ENCODE measurements around the gene SLC44A5.

Gene SLC44A5

GRCh38 chr1:75630004-75630594 is 19.2 kb upstream of the SLC44A5 start:
- H3K27ac ChIP-seq = no peak overlapping the region
- no peak for DNase-seq (ENCODE audit: low read depth, low spot score)
- H3K4me3 ChIP-seq = 0 out of 2 replicates have a peak overlapping the region, but pooled peaks have one; percentile 7
- no peaks in the 10 kb centered on the region for H3K36me3 ChIP-seq (ENCODE audit: insufficient read depth, low read length)
- TF ChIP-seq FOXP2 (optimal IDR thresholded peaks at IDR 0.05; ENCODE audit: control extremely low read depth, extremely low read length, insufficient read depth) (no peak), POLR2AphosphoS5 (IDR thresholded peaks at IDR 0.05; ENCODE audit: borderline replicate concordance, low read depth, low read length) (no peak), EZH2 (IDR thresholded peaks at IDR 0.05) (no peak)
- H3K9ac ChIP-seq (ENCODE audit: insufficient read length) = no peak overlapping the region
- H3K9me3 ChIP-seq (ENCODE audit: low read depth, low read length) = no peaks in the 10 kb centered on the region

- TF ChIP-seq EZH2 (IDR thresholded peaks at IDR 0.05) (no peak), FOXP2 (optimal IDR thresholded peaks at IDR 0.05; ENCODE audit: control extremely low read depth, extremely low read length, insufficient read depth) (no peak), POLR2AphosphoS5 (IDR thresholded peaks at IDR 0.05; ENCODE audit: borderline replicate concordance, low read depth, low read length) (no peak)
- Histone ChIP-seq H3K9ac (ENCODE audit: insufficient read length) (no peak overlapping the region), H3K4me3 (no peak overlapping the region), H3K27ac (no peak overlapping the region), H3K9me3 (ENCODE audit: low read depth, low read length) (no peaks in the 10 kb centered on the region), H3K36me3 (ENCODE audit: insufficient read depth, low read length) (no peaks in the 10 kb centered on the region)
- no peak for DNase-seq (ENCODE audit: low read depth, low spot score)
Observed at GRCh38 chr1:75625795-75626194, 14.9 kb upstream of the SLC44A5 start.

- no peak overlapping the region for H3K27ac ChIP-seq
- H3K9ac ChIP-seq (ENCODE audit: insufficient read length) = no peak overlapping the region
- H3K36me3 ChIP-seq (ENCODE audit: insufficient read depth, low read length) = no peaks in the 10 kb centered on the region
- H3K9me3 ChIP-seq (ENCODE audit: low read depth, low read length) = no peaks in the 10 kb centered on the region
- H3K4me3 ChIP-seq = no peak overlapping the region
- no peak for DNase-seq (ENCODE audit: low read depth, low spot score)
- TF ChIP-seq FOXP2 (optimal IDR thresholded peaks at IDR 0.05; ENCODE audit: control extremely low read depth, extremely low read length, insufficient read depth) (no peak), EZH2 (IDR thresholded peaks at IDR 0.05) (no peak), POLR2AphosphoS5 (IDR thresholded peaks at IDR 0.05; ENCODE audit: borderline replicate concordance, low read depth, low read length) (no peak)
Observed at GRCh38 chr1:75618382-75618781, 7.5 kb upstream of the SLC44A5 start.

GRCh38 chr1:75616436-75617433 is 5.8 kb upstream of the SLC44A5 start:
- H3K9ac ChIP-seq (ENCODE audit: insufficient read length) = no peak overlapping the region
- peak overlapping the region; percentile 76 for H3K4me3 ChIP-seq
- H3K9me3 ChIP-seq (ENCODE audit: low read depth, low read length) = no peaks in the 10 kb centered on the region
- no peak for DNase-seq (ENCODE audit: low read depth, low spot score)
- no peak overlapping the region for H3K27ac ChIP-seq
- no peaks in the 10 kb centered on the region for H3K36me3 ChIP-seq (ENCODE audit: insufficient read depth, low read length)
- TF ChIP-seq EZH2 (IDR thresholded peaks at IDR 0.05) (no peak), POLR2AphosphoS5 (IDR thresholded peaks at IDR 0.05; ENCODE audit: borderline replicate concordance, low read depth, low read length) (no peak), FOXP2 (optimal IDR thresholded peaks at IDR 0.05; ENCODE audit: control extremely low read depth, extremely low read length, insufficient read depth) (no peak)

- no peak for DNase-seq (ENCODE audit: low read depth, low spot score)
- Histone ChIP-seq H3K27ac (no peak overlapping the region), H3K36me3 (ENCODE audit: insufficient read depth, low read length) (no peaks in the 10 kb centered on the region), H3K4me3 (peak overlapping the region; percentile 76), H3K9me3 (ENCODE audit: low read depth, low read length) (no peaks in the 10 kb centered on the region), H3K9ac (ENCODE audit: insufficient read length) (no peak overlapping the region)
- TF ChIP-seq POLR2AphosphoS5 (IDR thresholded peaks at IDR 0.05; ENCODE audit: borderline replicate concordance, low read depth, low read length) (no peak), FOXP2 (optimal IDR thresholded peaks at IDR 0.05; ENCODE audit: control extremely low read depth, extremely low read length, insufficient read depth) (no peak), EZH2 (IDR thresholded peaks at IDR 0.05) (no peak)
Observed at GRCh38 chr1:75615613-75616435, 4.9 kb upstream of the SLC44A5 start.

GRCh38 chr1:75614399-75614756 is 3.5 kb upstream of the SLC44A5 start:
- Histone ChIP-seq H3K4me3 (peak overlapping the region; percentile 76), H3K27ac (no peak overlapping the region), H3K9ac (ENCODE audit: insufficient read length) (no peak overlapping the region), H3K36me3 (ENCODE audit: insufficient read depth, low read length) (no peaks in the 10 kb centered on the region), H3K9me3 (ENCODE audit: low read depth, low read length) (no peaks in the 10 kb centered on the region)
- TF ChIP-seq FOXP2 (optimal IDR thresholded peaks at IDR 0.05; ENCODE audit: control extremely low read depth, extremely low read length, insufficient read depth) = no peak
- no peak for DNase-seq (ENCODE audit: low read depth, low spot score)

GRCh38 chr1:75613916-75614315 is 3.0 kb upstream of the SLC44A5 start:
- no peak overlapping the region for H3K27ac ChIP-seq
- no peak overlapping the region for H3K4me3 ChIP-seq
- TF ChIP-seq FOXP2 (optimal IDR thresholded peaks at IDR 0.05; ENCODE audit: control extremely low read depth, extremely low read length, insufficient read depth) (no peak), POLR2AphosphoS5 (IDR thresholded peaks at IDR 0.05; ENCODE audit: borderline replicate concordance, low read depth, low read length) (no peak), EZH2 (IDR thresholded peaks at IDR 0.05) (no peak)
- H3K9ac ChIP-seq (ENCODE audit: insufficient read length) = no peak overlapping the region
- no peak for DNase-seq (ENCODE audit: low read depth, low spot score)
- H3K9me3 ChIP-seq (ENCODE audit: low read depth, low read length) = no peaks in the 10 kb centered on the region
- no peaks in the 10 kb centered on the region for H3K36me3 ChIP-seq (ENCODE audit: insufficient read depth, low read length)

- Histone ChIP-seq H3K4me3 (no peak overlapping the region), H3K36me3 (ENCODE audit: insufficient read depth, low read length) (no peaks in the 10 kb centered on the region), H3K9ac (ENCODE audit: insufficient read length) (no peak overlapping the region), H3K27ac (no peak overlapping the region), H3K9me3 (ENCODE audit: low read depth, low read length) (no peaks in the 10 kb centered on the region)
- DNase-seq (ENCODE audit: low read depth, low spot score) = no peak
- TF ChIP-seq POLR2AphosphoS5 (IDR thresholded peaks at IDR 0.05; ENCODE audit: borderline replicate concordance, low read depth, low read length) (no peak), FOXP2 (optimal IDR thresholded peaks at IDR 0.05; ENCODE audit: control extremely low read depth, extremely low read length, insufficient read depth) (no peak), EZH2 (IDR thresholded peaks at IDR 0.05) (no peak)
Observed at GRCh38 chr1:75612976-75613375, 2.1 kb upstream of the SLC44A5 start.

Measured in SK-N-MC (cell line).